ENCODE measurements around the gene NOTCH3.

DNA sequence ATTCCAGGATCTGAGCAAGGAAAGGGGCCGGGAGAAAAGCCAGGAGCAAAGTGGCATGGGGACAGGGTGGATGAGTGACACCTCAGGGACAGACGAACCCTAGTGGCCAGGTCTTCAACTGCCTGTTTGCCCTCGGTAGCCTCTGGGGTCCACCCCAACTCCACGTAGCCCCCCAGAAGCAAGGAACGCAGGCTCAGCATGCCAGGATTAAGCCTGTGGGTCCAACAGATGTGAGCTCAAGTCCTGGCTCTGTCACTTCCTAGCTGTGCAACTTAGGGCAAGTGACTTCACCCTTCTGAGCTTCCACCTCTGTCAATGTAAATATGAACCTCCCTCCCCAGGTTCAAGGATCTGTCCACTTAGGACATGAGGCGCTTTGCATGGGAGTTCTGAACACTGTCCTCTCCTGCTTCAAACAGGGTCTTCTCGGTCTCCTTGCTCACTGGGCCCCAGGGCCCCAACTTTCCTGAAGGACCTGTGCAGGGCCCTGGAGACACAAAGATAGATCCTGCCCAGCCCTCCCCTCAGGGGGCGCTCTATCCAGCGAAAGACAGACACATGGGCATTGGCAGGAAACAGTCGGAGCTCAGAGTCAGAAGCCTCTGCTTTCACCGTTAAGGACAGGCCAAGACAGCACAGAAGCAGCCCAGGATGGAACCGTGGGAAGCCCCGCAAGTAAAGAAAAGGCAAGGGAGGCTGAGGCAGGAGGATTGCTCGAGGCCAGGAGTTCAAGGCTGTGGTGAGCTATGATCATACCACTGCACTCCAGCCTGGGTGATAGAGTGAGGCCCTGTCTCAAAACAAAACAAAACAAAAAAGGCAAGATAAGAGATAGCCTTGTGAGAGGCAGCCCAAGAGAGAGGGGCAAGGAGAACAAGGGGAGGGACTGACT lies 80.4 kb downstream of the NOTCH3 start:
- TF ChIP-seq POLR2AphosphoS5 (IDR thresholded peaks at IDR 0.05; ENCODE audit: low read depth, low read length) (no peak), POLR2A (IDR thresholded peaks at IDR 0.05; ENCODE audit: low read depth, low read length) (no peak)
